ENCODE data around the gene C16orf95.

C16orf95 gene

GRCh38 chr16:87316450-87316922 lies 706 bp downstream of the C16orf95 start:
- Histone ChIP-seq H3K36me3 (replicated peaks; ENCODE audit: low read depth, low read length) (peaks cover 6% of the 10 kb centered on the region), H3K9ac (ENCODE audit: low read length) (peak overlapping the region; percentile 92), H3K4me3 (ENCODE audit: low read length) (peak overlapping the region; percentile 82), H2AFZ (ENCODE audit: low read depth, low read length) (0 out of 2 replicates have a peak overlapping the region, but pooled peaks have one; percentile 55), H4K20me1 (ENCODE audit: insufficient read depth, low read length) (no peaks in the 10 kb centered on the region), H3K27ac (ENCODE audit: low read length) (peak overlapping the region; percentile 75; the same call in 1 of the 2 replicates), H3K9me3 (ENCODE audit: insufficient read depth, low read length) (no peaks in the 10 kb centered on the region), H3K27me3 (ENCODE audit: low read depth, low read length) (no peaks in the 10 kb centered on the region), H3K4me2 (ENCODE audit: low read length) (peak overlapping the region; percentile 69), H3K4me1 (ENCODE audit: low read length) (peaks cover 31% of the 10 kb centered on the region), H3K79me2 (ENCODE audit: low read length) (peaks cover 21% of the 10 kb centered on the region)
- TF ChIP-seq EZH2phosphoT487 (IDR thresholded peaks at IDR 0.05; ENCODE audit: low read depth) (no peak), CTCF (IDR thresholded peaks at IDR 0.05; ENCODE audit: low read depth, low read length) (no peak)

- Histone ChIP-seq H2AFZ (ENCODE audit: low read depth, low read length) (peak overlapping the region; percentile 48; the same call in 1 of the 2 replicates), H3K9ac (ENCODE audit: low read length) (peak overlapping the region; percentile 32; the same call in 1 of the 2 replicates), H3K4me2 (ENCODE audit: low read length) (peak overlapping the region; percentile 74)
Observed at GRCh38 chr16:87314990-87315420, 2.2 kb downstream of the C16orf95 start.

GRCh38 chr16:87312008-87312407 lies 5.2 kb downstream of the C16orf95 start:
- Histone ChIP-seq H3K79me2 (ENCODE audit: low read length) (peaks cover 3% of the 10 kb centered on the region), H3K9me3 (ENCODE audit: insufficient read depth, low read length) (no peaks in the 10 kb centered on the region), H3K9ac (ENCODE audit: low read length) (no peak overlapping the region), H4K20me1 (ENCODE audit: insufficient read depth, low read length) (no peaks in the 10 kb centered on the region), H3K4me1 (ENCODE audit: low read length) (peaks cover 23% of the 10 kb centered on the region), H3K27me3 (ENCODE audit: low read depth, low read length) (no peaks in the 10 kb centered on the region), H3K27ac (ENCODE audit: low read length) (no peak overlapping the region), H2AFZ (ENCODE audit: low read depth, low read length) (no peak overlapping the region), H3K36me3 (replicated peaks; ENCODE audit: low read depth, low read length) (peaks cover 6% of the 10 kb centered on the region), H3K4me2 (ENCODE audit: low read length) (no peak overlapping the region), H3K4me3 (ENCODE audit: low read length) (no peak overlapping the region)
- TF ChIP-seq EZH2phosphoT487 (IDR thresholded peaks at IDR 0.05; ENCODE audit: low read depth) (no peak), CTCF (IDR thresholded peaks at IDR 0.05; ENCODE audit: low read depth, low read length) (no peak)

More at GRCh38 chr16:87314990-87315420, 2.2 kb downstream of the C16orf95 start:
- Histone ChIP-seq H3K4me1 (ENCODE audit: low read length) (peaks cover 31% of the 10 kb centered on the region), H3K79me2 (ENCODE audit: low read length) (peaks cover 21% of the 10 kb centered on the region), H3K36me3 (replicated peaks; ENCODE audit: low read depth, low read length) (peaks cover 6% of the 10 kb centered on the region), H4K20me1 (ENCODE audit: insufficient read depth, low read length) (no peaks in the 10 kb centered on the region), H3K27ac (ENCODE audit: low read length) (peak overlapping the region; percentile 62), H3K9me3 (ENCODE audit: insufficient read depth, low read length) (no peaks in the 10 kb centered on the region), H3K4me3 (ENCODE audit: low read length) (peak overlapping the region; percentile 43), H3K27me3 (ENCODE audit: low read depth, low read length) (no peaks in the 10 kb centered on the region)
- no peak for TF ChIP-seq EZH2phosphoT487 (IDR thresholded peaks at IDR 0.05; ENCODE audit: low read depth)
- TF ChIP-seq CTCF (IDR thresholded peaks at IDR 0.05; ENCODE audit: low read depth, low read length): no peak

GRCh38 chr16:87311387-87311786 lies 5.8 kb downstream of the C16orf95 start:
- H3K9me3 ChIP-seq (ENCODE audit: insufficient read depth, low read length): no peaks in the 10 kb centered on the region
- H4K20me1 ChIP-seq (ENCODE audit: insufficient read depth, low read length): no peaks in the 10 kb centered on the region
- H3K27ac ChIP-seq (ENCODE audit: low read length): no peak overlapping the region
- no peaks in the 10 kb centered on the region for H3K79me2 ChIP-seq (ENCODE audit: low read length)
- no peak overlapping the region for H3K9ac ChIP-seq (ENCODE audit: low read length)
- H2AFZ ChIP-seq (ENCODE audit: low read depth, low read length): no peak overlapping the region
- peaks cover 20% of the 10 kb centered on the region for H3K4me1 ChIP-seq (ENCODE audit: low read length)
- no peaks in the 10 kb centered on the region for H3K27me3 ChIP-seq (ENCODE audit: low read depth, low read length)
- H3K4me3 ChIP-seq (ENCODE audit: low read length): no peak overlapping the region
- H3K36me3 ChIP-seq (replicated peaks; ENCODE audit: low read depth, low read length): peaks cover 6% of the 10 kb centered on the region
- no peak for TF ChIP-seq CTCF (IDR thresholded peaks at IDR 0.05; ENCODE audit: low read depth, low read length)
- TF ChIP-seq EZH2phosphoT487 (IDR thresholded peaks at IDR 0.05; ENCODE audit: low read depth): no peak
- H3K4me2 ChIP-seq (ENCODE audit: low read length): no peak overlapping the region

All from OCI-LY3 (cell line).